HG03565 (cell line): ENCODE results near the gene BCL7A.
"Not testable (repeated sequence)": the region's sequence is repeated elsewhere in the genome, so short reads cannot be mapped to it uniquely, and the experiment has no call there.

ENCODE experiments used
- ATAC-seq: cut with Tn5 transposase; IDR thresholded peaks from one replicate; pipeline ENCODE4 v1.9.1; 2021; ENCODE audit warnings: mild to moderate bottlenecking, moderate library complexity; ENCODE audit not compliant: unreplicated experiment

Gene BCL7A

GRCh38 chr12:122051231-122051876, 29.7 kb downstream of the BCL7A start:
- ATAC-seq: no peak

- no peak for ATAC-seq
Observed at GRCh38 chr12:122052285-122052684, 30.6 kb downstream of the BCL7A start.

GRCh38 chr12:122054842-122055520, 33.3 kb downstream of the BCL7A start:
- no peak for ATAC-seq

GRCh38 chr12:122056406-122056805, 34.7 kb downstream of the BCL7A start:
- not testable (repeated sequence) for ATAC-seq

- ATAC-seq: no peak
Observed at GRCh38 chr12:122057007-122057735, 35.5 kb downstream of the BCL7A start.

- ATAC-seq: no peak
Observed at GRCh38 chr12:122057769-122058168, 36.1 kb downstream of the BCL7A start.

GRCh38 chr12:122058549-122059149, 37.0 kb downstream of the BCL7A start:
- no peak for ATAC-seq

- ATAC-seq: no peak
Observed at GRCh38 chr12:122059203-122059960, 37.7 kb downstream of the BCL7A start.

GRCh38 chr12:122060081-122060501, 38.4 kb downstream of the BCL7A start:
- no peak for ATAC-seq

GRCh38 chr12:122061253-122061652, 39.6 kb downstream of the BCL7A start:
- ATAC-seq: no peak

GRCh38 chr12:122062832-122063693, 41.4 kb downstream of the BCL7A start:
- ATAC-seq: no peak

GRCh38 chr12:122063694-122064024, 42.0 kb downstream of the BCL7A start:
- no peak for ATAC-seq

GRCh38 chr12:122064025-122064777, 42.5 kb downstream of the BCL7A start:
- no peak for ATAC-seq

- no peak for ATAC-seq
Observed at GRCh38 chr12:122064780-122065588, 43.3 kb downstream of the BCL7A start.

GRCh38 chr12:122067548-122067947, 45.9 kb downstream of the BCL7A start:
- ATAC-seq: no peak

- peak; percentile 56 for ATAC-seq
Observed at GRCh38 chr12:122067966-122068365, 46.3 kb downstream of the BCL7A start.

- ATAC-seq: no peak
Observed at GRCh38 chr12:122072031-122072970, 50.6 kb downstream of the BCL7A start.
